ENCODE results near the gene TRMO.

GRCh38 chr9:97880336-97880735, 42.0 kb downstream of the TRMO start:
- TF ChIP-seq CTCF (IDR thresholded peaks at IDR 0.05) = no peak
- TF ChIP-seq ZFX (IDR thresholded peaks at IDR 0.05; ENCODE audit: borderline replicate concordance) = no peak

All from 22Rv1 (cell line).